ENCODE results near the gene SHQ1. TPM values are rescaled to one million over a fixed set of nuclear protein-coding genes. Genes with fewer than 3 reads are reported as not detected.
"Not testable (repeated sequence)": the region's sequence is repeated elsewhere in the genome, so short reads cannot be mapped to it uniquely, and the experiment has no call there.

SHQ1 gene
- total and polyA plus RNA-seq, 9 of the 15 experiments (the other 6 are each of a cell fraction or from before 2014, with no cell fraction given) = 9.2 to 25.0 (median 14.1) TPM

DNA sequence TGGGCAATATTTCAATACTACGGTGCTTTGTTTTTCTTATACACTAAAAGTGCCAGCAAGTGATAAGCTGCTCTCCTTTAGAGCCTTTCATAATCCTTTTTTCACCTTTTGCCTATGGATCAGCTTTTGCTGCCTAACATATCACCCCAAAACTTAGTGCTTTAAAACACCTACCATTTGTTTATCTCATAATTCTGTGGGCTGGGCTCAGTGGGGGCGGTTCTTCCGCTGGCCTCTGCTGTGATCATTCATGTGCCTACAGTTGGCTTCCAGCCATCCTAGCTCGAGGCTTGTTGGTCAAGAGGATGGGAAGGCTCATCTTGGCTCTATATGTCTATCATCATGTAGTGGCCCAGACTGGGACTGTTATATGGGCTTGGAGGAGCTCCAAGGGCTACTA is 113.2 kb downstream of the SHQ1 start:
- ATAC-seq (peak; percentile 53), FAIRE-seq (peak; percentile 95)
- DNase-seq (ENCODE audit: extremely low read depth in 1 of 4, low spot score in 3 of 4); H3K4me2 ChIP-seq (ENCODE audit: insufficient read depth, low read length); H4K20me1 ChIP-seq (replicated peaks; ENCODE audit: control insufficient read depth, insufficient read depth, low read length); BruUV-seq (replicated peaks); H3K27me3 ChIP-seq (ENCODE audit: control insufficient read depth in 2 of 2, insufficient read depth in 2 of 2, low read length in 2 of 2); H3K4me3 ChIP-seq; H3K9me1 ChIP-seq (ENCODE audit: control insufficient read depth, insufficient read depth, low read length); H3K9ac ChIP-seq (ENCODE audit: insufficient read depth in 1 of 2, low read depth in 2 of 2, low read length in 2 of 2); H3K79me2 ChIP-seq (ENCODE audit: control insufficient read depth, insufficient read depth, low read length); H3K27ac ChIP-seq (ENCODE audit: extremely low read depth, low read depth, low read length); intact Hi-C loops (cut with micrococcal nuclease); H3K9me3 ChIP-seq (replicated peaks; ENCODE audit: control insufficient read depth, insufficient read depth, low read depth, low read length); H3K36me3 ChIP-seq (ENCODE audit: control insufficient read depth, insufficient read depth, low read length); CTCF ChIA-PET (ENCODE audit: low intra/inter-chr PET ratio); in situ Hi-C loops (cut with MboI); TF ChIP-seq CEBPG (CRISPR knock-in tag; IDR thresholded peaks at IDR 0.05): not testable (repeated sequence)
- POLR2A ChIA-PET = interaction anchor here (0.8 kb wide), 1 partner anchor 9 kb away, joined by 3 read pairs; no protein-coding TSS in a partner anchor
- peaks cover 20 to 21% of the 10 kb centered on the region in 2 experiments; a peak in 4 of 5 replicates for H3K4me1 ChIP-seq (replicated peaks in 1 of 2; ENCODE audit: control insufficient read depth in 2 of 2, insufficient read depth in 2 of 2, low read length in 2 of 2)
- TF ChIP-seq EGR1 (conservative IDR thresholded peaks at IDR 0.05) = peak; percentile 48; the same call in 1 of the 2 replicates
- TF ChIP-seq NFIC (IDR thresholded peaks at IDR 0.05) = peak; percentile 58
- TF ChIP-seq CEBPG (tag; conservative IDR thresholded peaks at IDR 0.05 in 1 of 2, IDR thresholded peaks at IDR 0.05 in 1 of 2) = 0 out of 4 replicates have a peak, but pooled peaks of 1 of the 2 experiments have one; percentile 14
- TF ChIP-seq L3MBTL2 (IDR thresholded peaks at IDR 0.05) = peak; percentile 42; the same call in 1 of the 2 replicates
- TF ChIP-seq, protein P1, sequence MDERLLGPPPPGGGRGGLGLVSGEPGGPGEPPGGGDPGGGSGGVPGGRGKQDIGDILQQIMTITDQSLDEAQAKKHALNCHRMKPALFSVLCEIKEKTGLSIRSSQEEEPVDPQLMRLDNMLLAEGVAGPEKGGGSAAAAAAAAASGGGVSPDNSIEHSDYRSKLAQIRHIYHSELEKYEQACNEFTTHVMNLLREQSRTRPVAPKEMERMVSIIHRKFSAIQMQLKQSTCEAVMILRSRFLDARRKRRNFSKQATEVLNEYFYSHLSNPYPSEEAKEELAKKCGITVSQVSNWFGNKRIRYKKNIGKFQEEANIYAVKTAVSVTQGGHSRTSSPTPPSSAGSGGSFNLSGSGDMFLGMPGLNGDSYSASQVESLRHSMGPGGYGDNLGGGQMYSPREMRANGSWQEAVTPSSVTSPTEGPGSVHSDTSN (CRISPR knock-in tag; IDR thresholded peaks at IDR 0.05; ENCODE audit: low read depth) = not testable (repeated sequence)
- TF ChIP-seq, protein P1 (tag; conservative IDR thresholded peaks at IDR 0.05; ENCODE audit: low read depth) = 0 out of 2 replicates have a peak, but pooled peaks have one; percentile 14
- TF ChIP-seq, protein P2, sequence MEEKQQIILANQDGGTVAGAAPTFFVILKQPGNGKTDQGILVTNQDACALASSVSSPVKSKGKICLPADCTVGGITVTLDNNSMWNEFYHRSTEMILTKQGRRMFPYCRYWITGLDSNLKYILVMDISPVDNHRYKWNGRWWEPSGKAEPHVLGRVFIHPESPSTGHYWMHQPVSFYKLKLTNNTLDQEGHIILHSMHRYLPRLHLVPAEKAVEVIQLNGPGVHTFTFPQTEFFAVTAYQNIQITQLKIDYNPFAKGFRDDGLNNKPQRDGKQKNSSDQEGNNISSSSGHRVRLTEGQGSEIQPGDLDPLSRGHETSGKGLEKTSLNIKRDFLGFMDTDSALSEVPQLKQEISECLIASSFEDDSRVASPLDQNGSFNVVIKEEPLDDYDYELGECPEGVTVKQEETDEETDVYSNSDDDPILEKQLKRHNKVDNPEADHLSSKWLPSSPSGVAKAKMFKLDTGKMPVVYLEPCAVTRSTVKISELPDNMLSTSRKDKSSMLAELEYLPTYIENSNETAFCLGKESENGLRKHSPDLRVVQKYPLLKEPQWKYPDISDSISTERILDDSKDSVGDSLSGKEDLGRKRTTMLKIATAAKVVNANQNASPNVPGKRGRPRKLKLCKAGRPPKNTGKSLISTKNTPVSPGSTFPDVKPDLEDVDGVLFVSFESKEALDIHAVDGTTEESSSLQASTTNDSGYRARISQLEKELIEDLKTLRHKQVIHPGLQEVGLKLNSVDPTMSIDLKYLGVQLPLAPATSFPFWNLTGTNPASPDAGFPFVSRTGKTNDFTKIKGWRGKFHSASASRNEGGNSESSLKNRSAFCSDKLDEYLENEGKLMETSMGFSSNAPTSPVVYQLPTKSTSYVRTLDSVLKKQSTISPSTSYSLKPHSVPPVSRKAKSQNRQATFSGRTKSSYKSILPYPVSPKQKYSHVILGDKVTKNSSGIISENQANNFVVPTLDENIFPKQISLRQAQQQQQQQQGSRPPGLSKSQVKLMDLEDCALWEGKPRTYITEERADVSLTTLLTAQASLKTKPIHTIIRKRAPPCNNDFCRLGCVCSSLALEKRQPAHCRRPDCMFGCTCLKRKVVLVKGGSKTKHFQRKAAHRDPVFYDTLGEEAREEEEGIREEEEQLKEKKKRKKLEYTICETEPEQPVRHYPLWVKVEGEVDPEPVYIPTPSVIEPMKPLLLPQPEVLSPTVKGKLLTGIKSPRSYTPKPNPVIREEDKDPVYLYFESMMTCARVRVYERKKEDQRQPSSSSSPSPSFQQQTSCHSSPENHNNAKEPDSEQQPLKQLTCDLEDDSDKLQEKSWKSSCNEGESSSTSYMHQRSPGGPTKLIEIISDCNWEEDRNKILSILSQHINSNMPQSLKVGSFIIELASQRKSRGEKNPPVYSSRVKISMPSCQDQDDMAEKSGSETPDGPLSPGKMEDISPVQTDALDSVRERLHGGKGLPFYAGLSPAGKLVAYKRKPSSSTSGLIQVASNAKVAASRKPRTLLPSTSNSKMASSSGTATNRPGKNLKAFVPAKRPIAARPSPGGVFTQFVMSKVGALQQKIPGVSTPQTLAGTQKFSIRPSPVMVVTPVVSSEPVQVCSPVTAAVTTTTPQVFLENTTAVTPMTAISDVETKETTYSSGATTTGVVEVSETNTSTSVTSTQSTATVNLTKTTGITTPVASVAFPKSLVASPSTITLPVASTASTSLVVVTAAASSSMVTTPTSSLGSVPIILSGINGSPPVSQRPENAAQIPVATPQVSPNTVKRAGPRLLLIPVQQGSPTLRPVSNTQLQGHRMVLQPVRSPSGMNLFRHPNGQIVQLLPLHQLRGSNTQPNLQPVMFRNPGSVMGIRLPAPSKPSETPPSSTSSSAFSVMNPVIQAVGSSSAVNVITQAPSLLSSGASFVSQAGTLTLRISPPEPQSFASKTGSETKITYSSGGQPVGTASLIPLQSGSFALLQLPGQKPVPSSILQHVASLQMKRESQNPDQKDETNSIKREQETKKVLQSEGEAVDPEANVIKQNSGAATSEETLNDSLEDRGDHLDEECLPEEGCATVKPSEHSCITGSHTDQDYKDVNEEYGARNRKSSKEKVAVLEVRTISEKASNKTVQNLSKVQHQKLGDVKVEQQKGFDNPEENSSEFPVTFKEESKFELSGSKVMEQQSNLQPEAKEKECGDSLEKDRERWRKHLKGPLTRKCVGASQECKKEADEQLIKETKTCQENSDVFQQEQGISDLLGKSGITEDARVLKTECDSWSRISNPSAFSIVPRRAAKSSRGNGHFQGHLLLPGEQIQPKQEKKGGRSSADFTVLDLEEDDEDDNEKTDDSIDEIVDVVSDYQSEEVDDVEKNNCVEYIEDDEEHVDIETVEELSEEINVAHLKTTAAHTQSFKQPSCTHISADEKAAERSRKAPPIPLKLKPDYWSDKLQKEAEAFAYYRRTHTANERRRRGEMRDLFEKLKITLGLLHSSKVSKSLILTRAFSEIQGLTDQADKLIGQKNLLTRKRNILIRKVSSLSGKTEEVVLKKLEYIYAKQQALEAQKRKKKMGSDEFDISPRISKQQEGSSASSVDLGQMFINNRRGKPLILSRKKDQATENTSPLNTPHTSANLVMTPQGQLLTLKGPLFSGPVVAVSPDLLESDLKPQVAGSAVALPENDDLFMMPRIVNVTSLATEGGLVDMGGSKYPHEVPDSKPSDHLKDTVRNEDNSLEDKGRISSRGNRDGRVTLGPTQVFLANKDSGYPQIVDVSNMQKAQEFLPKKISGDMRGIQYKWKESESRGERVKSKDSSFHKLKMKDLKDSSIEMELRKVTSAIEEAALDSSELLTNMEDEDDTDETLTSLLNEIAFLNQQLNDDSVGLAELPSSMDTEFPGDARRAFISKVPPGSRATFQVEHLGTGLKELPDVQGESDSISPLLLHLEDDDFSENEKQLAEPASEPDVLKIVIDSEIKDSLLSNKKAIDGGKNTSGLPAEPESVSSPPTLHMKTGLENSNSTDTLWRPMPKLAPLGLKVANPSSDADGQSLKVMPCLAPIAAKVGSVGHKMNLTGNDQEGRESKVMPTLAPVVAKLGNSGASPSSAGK (IDR thresholded peaks at IDR 0.05) = peak; percentile 13; the same call in 1 of the 2 replicates
- peak; percentile 29 for TF ChIP-seq MEIS2 (IDR thresholded peaks at IDR 0.05; ENCODE audit: partially characterized antibody)
- 33% methylated on average over 1 of the region's 4 CpGs for WGBS (ENCODE audit: insufficient coverage, low coverage, missing lambda C conversion rate)
- H2AFZ ChIP-seq (ENCODE audit: low read depth, low read length) = peak overlapping the region; percentile 70
